HG02938 (cell line): ENCODE measurements around the gene TSPEAR.
"Not testable (repeated sequence)": the region's sequence is repeated elsewhere in the genome, so short reads cannot be mapped to it uniquely, and the experiment has no call there.

Experiments
- ATAC-seq: cut with Tn5 transposase; IDR thresholded peaks from one replicate; pipeline ENCODE4 v1.9.1; 2021; ENCODE audit warnings: mild to moderate bottlenecking, moderate library complexity; ENCODE audit not compliant: unreplicated experiment

TSPEAR gene

GRCh38 chr21:44656868-44657267 is 54.5 kb downstream of the TSPEAR start:
- no peak for ATAC-seq

- no peak for ATAC-seq
These were observed 56.7 kb downstream of the TSPEAR start, which contains the start of gene KRTAP12-4 for GRCh38 chr21:44654576-44655175. Gene KRTAP12-4 (minus strand): TSS chr21:44654659. CDS start chr21:44654614, 45 bp downstream.

- ATAC-seq, result no peak
These were observed 57.5 kb downstream of the TSPEAR start for GRCh38 chr21:44653656-44654575.

- ATAC-seq, result no peak
These were observed 58.2 kb downstream of the TSPEAR start for GRCh38 chr21:44653123-44653522.

- ATAC-seq, result no peak
These were observed 60.2 kb downstream of the TSPEAR start for GRCh38 chr21:44650973-44651675.

DNA sequence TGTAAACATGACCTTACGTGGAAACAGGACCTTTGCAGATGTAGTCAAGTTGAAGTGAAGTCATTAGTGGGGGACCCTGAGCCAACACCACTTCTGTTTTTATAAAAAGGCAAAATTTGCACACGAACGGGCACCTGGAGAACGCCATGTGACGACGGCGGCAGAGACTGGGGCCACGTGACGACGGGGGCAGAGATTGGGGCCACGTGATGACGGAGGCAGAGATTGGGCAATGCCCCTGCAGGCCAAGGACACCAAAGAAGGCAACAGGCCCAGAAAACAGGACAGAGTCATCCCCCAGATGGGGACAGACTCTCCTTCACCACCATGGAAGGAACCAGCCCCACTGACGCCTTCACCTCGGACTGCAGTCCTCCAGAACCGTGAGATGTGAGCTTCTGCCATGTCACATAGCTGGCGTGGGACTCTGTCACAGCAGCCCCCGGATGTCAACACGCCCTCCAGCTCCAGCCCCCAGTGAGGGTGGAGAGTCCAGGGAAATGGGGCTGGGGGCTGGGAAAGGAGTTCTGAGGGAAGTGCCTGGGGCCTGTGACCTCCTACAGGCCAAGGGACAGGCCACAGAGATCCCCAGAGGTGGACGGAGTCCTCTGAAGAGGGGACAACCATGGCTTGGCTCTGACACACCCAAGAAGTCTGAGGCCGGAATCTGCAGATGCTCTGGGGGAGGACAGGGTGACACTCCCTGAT is 61.0 kb downstream of the TSPEAR start:
- no peak for ATAC-seq

DNA sequence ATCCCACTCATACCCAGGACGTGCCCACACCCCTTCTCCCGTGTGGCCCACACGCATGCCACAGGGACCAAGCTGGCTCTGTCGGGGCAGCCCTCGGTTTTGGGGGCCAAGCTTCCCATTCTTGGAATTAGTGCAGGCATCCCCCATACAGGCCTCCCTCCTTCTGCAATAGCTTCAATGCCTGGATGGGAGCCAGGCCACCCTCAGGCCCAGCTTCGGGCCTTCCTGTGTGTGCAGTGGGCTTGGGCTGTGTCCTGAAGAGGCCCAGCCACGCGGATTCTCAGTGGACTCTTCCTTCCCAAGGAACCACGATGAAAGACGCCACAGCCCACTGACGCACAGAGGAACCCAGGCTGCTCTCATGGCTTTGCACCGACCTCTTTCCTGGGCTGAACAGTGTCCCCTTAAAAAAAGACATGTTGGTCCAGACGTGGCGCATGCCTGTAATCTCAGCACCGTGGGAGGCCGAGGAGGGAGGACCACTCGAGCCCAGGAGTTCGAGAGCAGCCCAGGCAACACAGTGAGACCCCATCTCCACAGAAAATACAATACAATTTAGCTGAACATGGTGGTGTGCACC is 61.8 kb downstream of the TSPEAR start:
- ATAC-seq, result no peak

GRCh38 chr21:44648557-44649311 is 62.6 kb downstream of the TSPEAR start:
- ATAC-seq, result no peak

DNA sequence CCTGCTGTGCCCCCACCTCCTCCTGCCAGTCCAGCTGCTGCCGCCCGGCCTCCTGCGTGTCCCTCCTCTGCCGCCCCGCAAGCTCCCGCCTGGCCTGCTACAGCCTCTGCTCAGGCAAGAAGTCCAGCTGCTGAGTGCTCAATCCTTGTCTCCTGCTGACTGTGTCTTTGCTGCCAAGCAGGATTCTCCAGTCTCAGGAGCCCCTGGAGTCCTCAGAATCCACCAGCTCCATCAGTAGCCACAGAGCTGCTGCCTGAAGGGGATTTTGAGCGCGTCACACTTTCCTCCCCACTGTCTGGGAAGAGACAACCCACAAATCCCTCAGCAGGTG is 64.2 kb downstream of the TSPEAR start:
- ATAC-seq, result no peak

- ATAC-seq, result not testable (repeated sequence)
These were observed 64.8 kb downstream of the TSPEAR start, which contains the start of gene KRTAP10-11 for GRCh38 chr21:44646366-44647221. Gene KRTAP10-11 (plus strand): TSS chr21:44646414. CDS start chr21:44646459, 45 bp downstream.

DNA sequence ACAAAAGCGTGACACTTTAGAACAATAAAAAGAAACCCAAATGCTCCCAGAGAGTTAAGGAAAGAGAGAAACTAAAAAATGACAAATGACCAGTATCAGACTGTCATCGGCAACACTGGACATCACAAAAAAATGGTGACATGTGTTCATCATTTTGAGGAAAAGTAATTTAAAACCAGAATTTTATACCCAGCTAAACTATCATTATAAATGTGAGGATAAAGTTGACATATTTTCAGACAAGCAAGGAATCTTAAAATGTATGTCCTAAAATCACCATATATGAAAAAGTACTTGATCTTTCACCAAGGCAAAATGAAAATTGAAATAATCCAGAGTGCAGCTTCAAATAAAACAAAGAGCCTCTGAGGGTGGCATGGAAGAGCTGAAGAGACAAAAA is 66.5 kb downstream of the TSPEAR start:
- no peak for ATAC-seq

GRCh38 chr21:44643741-44644310 is 67.5 kb downstream of the TSPEAR start:
- ATAC-seq, result no peak

GRCh38 chr21:44640761-44641160 is 70.6 kb downstream of the TSPEAR start:
- no peak for ATAC-seq

- no peak for ATAC-seq
These were observed 72.1 kb downstream of the TSPEAR start for GRCh38 chr21:44639331-44639655.

DNA sequence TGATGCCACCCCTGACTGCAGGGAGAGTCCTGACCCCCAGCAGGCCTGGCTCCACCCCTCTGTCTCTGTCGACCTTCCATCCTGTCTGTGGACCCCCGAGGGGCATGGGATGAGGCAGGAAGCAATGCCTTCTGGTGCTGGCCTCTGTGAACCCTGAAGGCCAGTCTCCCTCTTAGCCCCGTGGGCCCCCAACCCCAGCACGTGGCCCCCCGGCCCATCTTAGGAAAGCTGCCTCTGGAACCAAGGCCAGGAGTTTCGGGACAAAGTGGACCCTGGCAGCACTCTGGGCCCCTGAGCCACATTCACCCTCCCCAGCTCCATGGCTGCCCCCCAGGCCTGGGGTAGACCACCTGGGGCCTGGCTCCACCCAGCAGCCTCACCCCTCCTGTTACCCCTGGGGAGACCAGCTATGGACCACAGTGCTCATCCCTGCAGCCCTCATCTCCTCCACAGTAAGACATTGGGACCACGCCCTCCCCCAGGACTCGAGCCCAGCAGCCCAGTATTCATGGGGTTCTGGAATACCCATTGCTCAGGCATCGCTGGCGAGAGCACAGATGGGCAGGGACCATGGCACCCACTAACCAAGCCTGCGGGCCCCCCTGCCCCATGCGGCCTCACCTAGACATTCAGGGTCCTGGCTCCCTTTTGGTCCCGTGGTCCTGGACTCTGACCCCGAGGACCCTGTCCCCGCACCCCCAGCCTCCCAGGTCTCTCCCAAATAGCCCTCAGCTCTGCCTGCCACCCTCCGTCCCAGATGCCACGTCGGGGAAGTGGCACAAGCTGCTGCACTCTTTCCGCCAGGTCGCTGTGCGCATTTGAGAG is 72.7 kb downstream of the TSPEAR start:
- not testable (repeated sequence) for ATAC-seq

DNA sequence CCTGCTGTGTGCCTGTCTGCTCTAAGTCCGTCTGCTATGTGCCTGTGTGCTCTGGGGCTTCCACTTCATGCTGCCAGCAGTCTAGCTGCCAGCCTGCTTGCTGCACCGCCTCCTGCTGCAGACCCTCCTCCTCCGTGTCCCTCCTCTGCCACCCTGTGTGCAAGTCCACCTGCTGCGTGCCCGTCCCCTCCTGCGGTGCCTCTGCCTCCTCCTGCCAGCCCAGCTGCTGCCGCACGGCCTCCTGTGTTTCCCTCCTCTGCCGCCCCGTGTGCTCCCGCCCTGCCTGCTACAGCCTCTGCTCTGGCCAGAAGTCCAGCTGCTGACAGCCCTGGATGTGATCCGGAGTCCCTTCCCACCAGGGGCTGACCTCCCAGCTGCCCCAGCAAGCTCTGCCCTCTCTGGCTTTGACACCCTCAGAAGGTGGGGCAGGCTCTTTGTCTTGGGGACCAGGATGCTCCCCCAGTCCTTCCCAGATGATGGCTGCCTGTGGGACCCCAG is 73.5 kb downstream of the TSPEAR start:
- ATAC-seq, result not testable (repeated sequence)

DNA sequence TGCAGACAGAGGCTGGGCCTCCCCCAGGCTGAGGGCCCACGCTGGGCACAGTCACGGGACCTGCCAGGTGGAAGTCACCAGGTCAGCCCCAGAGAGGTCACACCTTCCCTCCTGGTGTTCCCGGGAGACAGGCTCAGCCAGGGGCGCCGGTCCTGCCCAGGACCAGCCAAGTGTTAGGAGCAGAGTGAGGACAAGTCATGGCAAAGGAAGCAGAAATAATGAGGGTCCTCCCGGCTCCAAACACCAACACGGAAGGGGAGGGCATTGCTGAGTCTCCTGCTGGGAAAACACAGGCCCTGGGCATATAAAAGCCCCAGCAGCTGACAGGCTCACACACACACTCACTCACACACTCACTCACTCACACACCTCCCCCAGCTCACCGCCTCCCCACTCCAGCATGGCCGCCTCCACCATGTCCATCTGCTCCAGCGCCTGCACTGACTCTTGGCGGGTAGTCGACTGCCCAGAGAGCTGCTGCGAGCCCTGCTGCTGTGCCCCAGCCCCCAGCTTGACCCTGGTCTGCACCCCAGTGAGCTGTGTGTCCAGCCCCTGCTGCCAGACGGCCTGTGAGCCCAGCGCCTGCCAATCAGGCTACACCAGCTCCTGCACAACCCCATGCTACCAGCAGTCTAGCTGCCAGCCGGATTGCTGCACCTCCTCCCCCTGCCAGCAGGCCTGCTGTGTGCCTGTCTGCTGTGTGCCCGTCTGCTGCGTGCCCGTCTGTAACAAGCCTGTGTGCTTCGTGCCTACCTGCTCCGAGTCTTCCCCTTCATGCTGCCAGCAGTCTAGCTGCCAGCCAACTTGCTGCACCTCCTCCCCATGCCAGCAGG is 74.1 kb downstream of the TSPEAR start, which contains the start of gene KRTAP10-10:
TSS of gene KRTAP10-10 (plus strand) at position 339 of the 833 bp plus-strand sequence. CDS start at position 401, 62 bp downstream.
- ATAC-seq, result no peak
